ENCODE data around the gene NEMP1.
A peak's percentile ranks its signal among the peaks of the same experiment; 100 is the strongest.
"Not testable (repeated sequence)": the region's sequence is repeated elsewhere in the genome, so short reads cannot be mapped to it uniquely, and the experiment has no call there.

The NEMP1 gene

GRCh38 chr12:57091638-57092528 is 13.3 kb upstream of the NEMP1 start:
- no peak for DNase-seq (ENCODE audit: low read depth)

- no peak for DNase-seq (ENCODE audit: low read depth)
Observed at GRCh38 chr12:57090924-57091637, 12.5 kb upstream of the NEMP1 start.

DNA sequence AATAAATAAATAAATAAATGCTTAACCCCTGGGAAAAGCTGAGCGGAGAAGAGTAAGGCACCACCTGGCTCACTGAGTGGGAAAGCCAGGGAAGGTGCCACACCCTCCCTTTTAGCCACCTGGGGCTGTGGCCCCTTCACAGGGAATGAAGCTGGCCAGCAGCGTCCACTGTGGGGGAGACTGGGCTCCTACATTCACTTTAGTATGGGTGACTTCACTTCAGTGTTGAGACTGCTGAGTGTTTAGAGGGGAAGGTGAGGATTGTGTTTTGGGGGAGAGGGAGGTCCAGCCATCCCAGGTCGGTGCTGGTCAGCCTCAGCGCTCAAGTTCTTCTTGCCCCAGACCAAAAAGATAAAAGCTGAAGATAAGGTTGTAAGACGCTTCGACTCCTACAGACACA is 11.9 kb upstream of the NEMP1 start:
- no peak for DNase-seq (ENCODE audit: low read depth)

DNA sequence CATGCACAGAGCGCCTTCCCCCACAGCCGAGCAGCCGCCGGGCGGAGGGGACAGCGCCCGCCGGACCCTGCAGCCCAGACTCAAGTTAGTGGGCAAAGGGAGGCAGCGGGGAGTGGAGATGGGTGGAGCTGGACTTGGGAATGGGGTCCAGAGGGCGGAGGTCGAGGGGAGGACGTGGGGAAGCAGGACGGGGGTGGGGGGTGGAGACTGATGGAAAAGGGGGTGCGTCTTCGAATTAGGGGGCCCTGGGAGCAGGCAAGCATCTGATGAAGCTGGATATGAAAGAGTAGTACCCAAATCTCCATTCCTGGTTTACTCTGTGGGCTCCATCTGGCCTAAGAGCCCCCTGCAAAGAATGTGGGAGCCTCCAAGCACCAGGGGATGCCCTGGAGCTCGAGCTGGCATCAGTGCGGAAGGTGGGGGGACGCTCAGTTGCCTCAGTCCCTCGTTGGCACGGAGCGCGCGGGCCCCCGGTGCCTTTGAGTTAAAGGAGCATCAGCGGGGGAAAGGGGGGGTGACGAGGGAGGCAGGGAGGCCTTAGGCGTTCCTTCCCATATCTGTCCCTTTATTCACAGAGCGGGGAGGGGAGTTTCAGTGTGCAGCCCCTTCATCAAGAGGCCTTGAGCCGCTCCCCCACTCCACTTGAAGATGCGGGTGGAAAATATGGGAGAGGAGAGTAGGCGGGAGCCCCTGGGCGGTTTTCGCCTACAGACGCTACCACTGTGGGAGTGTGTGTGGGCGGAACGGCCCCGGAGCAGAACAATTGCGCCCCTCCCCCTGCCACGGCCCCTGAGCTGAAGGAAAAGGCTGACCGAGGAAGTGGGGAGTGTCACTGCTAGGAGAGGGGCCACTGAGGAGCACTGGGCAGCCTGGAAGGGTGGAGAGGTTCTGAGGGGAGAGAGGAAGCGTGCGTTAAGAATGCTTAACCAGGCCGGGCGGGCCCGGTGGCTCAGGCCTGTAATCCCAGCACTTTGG is 11.0 kb upstream of the NEMP1 start:
- DNase-seq (ENCODE audit: low read depth) = no peak

DNA sequence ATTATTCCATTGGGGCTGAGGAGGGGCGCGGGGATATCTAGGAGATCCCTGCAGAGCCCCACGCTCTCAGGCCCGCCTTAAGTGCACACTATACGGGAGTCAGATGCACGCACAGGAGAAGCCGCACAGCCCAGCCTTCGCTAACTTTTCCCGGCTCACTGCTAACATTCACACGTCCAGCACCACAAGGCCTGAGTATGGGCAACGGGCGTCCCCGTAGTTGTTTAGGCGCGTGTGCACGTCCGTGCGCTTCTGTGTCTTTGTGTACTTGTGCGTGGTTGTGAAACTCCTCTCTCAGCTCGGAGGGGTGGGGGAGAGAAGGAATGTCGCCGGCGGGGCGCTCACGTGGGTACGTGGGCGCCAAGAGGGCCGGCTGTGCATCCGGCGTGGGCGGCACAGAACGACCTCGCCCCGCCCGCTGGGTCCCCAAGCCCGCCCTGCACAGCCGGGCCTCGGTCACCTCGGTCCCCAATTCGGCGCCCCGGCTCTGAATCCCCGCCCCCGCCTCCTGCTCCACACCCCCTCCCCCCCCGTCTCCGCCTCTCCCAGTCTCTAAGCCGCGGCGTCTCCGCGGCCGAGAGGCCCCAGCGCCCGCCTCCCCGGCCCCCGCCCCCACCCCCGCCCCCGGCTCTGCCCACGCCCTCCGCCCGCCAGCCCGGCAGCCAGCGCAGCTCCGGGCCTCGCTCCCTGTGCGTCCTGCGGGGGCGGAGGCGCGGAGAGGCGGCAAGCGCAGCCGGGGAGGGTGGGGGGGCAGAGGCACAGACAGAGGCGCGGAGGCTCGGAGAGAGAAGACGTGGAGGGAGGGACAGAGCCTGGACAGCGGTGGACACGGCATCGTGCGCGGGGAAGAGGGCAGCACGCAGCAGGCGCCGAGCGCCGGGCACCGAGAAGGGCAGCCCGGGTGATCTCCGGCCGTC is 10.0 kb upstream of the NEMP1 start, which contains the start of gene NAB2:
TSS of gene NAB2 (plus strand) at position 761 of the 917 bp plus-strand sequence. CDS start 158 bp downstream, outside the sequence.
- peak; percentile 91 for DNase-seq (ENCODE audit: low read depth)

DNA sequence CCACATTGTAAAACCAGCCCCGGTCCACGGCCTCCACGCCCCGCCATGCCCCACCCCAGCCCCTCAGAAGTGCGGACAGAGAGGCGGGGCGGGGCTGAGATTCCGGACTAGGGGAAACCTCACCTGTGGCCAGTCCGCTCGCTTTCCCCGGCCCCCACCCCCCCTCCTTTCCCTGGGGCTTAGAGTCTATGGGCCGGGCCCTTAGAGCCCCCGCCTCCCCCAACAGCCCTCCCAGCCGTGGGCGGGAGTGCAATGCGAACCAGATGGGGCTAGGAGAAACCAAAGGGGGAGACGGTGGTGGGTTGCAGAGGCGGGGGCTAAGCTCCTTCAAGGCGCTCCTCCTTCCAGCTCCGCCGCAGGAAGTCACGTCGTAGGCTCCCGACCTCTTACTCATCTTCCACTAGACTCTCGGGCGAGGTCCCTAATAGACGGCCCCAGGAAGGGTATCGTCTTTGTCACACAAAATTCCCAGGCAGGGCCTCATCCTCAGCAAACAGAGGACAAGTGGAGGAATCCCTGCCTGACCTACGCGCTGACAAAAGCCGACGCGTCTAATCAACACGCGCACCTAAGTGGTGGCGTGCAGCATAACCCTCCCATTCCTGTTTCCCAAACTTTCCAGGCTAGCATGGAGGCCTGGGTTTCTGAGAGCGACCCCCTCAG is 9.2 kb upstream of the NEMP1 start:
- peak; percentile 94 for DNase-seq (ENCODE audit: low read depth)

DNA sequence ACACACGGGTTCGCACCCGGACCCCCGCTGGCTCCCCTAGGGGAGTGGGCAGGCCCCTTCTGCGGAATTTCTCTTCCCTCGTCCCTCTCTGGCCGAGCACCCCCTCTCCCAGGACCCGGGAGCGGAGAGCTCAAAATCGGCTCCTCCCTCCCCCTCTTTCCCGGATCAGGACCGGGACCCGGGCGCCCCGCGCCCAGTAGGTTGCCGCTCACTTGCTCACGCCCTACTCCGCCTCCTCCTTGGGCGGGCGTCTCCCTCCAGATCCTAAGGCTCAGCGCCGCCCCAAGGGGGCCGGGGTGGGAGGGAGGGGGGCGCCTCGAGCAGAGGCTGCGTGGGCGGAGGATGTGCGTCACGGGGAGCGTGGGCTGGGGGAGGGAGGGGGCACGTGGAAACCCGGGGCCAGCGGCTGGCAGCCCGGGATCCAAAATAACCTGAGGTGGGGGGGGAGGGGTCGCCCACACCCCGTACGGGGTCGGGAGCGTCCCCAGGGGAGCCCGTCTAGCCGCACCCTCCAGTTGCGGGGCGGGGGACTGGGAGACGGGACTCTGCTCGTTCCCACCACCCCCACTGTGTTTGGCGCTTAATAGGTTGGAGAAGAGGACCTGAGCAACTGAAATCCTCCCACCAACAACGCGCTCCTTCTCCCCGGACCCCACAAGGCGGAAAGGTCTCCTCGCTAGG is 8.6 kb upstream of the NEMP1 start:
- peak; percentile 86 for DNase-seq (ENCODE audit: low read depth)

DNA sequence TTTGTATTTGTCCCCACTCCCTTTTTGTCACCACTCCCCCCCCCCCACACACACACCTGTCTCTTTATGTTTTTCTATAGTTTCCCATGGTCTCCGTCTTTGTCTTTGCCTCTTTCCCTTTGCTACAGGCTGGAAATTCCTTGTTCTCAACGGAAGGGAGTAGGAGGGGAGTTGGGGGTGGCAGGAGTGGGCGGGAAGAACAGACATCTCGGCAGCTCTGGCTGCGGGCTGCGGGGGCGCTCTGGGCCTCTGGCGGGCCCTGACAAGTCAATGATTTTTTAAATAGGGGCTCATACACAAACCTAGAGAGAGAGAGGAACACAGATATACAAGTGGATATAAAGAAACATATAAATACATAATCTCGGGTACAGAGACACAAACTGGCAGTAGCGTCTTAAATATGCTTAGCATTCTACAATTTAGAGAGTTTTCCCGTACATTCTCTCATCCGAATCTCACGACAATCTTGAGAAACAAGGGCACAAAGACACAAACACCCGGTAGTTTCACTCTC is 8.0 kb upstream of the NEMP1 start:
- DNase-seq (ENCODE audit: low read depth) = peak; percentile 47

DNA sequence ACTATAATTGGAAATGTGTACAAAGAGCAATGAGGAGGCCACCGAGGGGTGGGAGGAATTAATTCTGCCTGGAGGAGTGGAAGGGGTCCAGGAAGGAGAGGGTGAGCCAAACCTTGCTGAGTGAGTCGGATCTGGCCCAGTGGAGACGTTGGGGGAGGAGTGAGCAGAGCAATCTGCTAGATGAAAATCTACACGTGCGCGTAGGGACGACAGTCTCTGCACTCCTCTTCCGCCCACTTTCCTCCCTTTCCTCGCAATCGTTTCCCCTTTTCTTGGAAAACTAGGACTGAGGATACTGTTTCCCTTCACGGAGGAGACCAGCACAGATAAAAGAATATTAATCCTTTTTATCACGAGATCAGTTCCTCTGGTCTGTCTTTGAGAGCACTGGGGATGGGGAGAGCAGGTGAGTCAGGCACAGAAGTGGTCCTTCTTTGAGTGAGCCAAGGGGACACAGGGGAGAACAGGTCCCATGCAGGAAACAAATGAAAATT is 7.5 kb upstream of the NEMP1 start:
- DNase-seq (ENCODE audit: low read depth) = peak; percentile 42

DNA sequence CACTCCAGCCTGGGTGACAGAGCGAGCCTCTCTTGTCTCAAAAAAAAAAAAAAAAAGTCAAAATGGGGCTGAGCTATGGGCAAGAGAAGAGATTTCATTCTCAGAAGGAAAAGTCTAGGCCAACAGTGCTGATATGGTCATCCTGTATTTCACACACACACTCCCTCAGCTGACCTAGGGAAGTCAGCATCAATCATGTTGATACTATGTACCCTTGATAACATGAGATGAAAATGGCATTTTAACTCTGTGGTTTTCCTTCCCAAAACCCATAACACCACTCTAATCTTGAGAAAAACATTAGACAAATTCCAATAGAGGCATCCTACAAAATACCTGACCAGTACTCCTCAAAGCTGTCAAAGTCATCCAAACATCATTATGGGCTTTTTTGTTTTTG is 2.3 kb upstream of the NEMP1 start:
- no peak for DNase-seq (ENCODE audit: low read depth)

GRCh38 chr12:57079821-57080220 is 1.2 kb upstream of the NEMP1 start:
- DNase-seq (ENCODE audit: low read depth) = no peak

DNA sequence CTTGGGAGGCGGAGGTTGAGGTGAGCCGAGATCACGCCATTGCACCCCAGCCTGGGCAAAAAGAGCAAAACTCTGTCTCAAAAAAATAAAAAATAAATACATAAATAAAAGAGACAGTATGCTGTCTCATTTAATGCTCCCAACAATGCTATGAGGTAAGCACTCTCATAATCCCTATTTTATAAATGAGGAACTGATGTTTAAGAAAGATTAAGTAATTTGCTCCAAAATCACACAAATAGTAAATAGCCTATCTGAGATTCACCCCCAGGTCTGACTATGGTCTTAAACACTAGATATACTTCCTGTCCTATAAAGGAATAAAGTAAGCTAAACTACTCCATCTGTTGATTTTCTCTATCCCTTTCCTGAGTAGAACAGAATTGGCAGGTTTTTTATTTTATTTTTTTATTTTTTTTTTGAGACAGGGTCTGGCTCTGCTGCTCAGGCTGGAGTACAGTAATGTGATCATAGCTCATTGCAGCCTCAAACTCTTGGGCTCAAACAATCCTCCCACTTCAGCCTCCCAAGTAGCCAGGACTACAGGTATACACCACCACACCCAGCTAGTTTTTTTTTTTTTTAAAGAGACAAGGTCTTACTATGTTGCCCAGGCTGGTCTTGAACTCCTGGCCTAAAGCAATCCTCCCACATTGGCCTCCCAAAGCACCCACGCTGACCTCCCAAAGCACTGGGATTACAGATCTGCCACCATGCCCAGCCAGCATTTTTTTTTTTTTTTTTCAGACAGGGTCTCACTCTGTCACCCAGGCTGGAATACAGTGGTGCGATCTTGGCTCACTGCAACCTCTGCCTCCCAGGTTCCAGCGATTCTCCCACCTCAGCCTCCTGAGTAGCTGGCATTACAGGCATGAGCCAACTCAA is 4.8 kb downstream of the NEMP1 start:
- DNase-seq (ENCODE audit: low read depth) = not testable (repeated sequence)

DNA sequence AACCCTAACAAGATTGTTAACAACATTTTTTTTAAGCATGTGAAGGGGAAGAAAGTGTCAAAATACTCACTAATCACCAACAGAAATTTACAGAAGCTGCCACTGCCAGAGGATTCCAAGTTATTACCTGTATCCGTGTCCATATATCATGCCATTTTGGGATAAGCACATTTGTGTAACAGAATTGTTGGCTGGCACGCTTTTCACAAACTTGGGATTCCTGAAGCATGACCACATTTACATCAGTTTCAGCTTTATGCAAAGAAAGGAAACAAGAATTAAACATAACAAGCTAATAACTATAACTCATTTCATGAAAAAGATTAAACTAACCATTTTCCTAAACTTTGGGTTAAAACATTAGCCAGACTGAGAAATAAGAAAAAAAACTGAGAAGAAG is 5.9 kb downstream of the NEMP1 start:
- DNase-seq (ENCODE audit: low read depth) = no peak

DNA sequence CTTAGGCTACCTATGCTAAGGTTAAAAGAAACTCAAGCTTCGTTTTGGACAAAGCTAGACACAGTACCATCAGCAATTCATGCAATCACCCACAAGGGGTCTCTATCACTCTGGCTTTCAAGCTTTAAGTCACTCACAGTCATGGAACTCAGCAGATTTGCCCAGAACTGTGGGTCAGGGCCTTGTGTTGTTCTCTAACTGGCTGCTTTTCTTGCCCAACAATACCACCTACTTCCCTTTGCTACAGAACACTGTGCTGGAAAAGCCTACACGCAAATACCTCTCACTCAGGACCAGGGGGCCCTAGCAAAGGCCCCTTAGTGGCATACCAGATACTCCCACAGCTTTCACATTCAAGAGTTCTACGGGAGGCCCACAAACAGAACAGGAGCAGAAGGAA is 9.1 kb downstream of the NEMP1 start:
- DNase-seq (ENCODE audit: low read depth) = peak; percentile 81

DNA sequence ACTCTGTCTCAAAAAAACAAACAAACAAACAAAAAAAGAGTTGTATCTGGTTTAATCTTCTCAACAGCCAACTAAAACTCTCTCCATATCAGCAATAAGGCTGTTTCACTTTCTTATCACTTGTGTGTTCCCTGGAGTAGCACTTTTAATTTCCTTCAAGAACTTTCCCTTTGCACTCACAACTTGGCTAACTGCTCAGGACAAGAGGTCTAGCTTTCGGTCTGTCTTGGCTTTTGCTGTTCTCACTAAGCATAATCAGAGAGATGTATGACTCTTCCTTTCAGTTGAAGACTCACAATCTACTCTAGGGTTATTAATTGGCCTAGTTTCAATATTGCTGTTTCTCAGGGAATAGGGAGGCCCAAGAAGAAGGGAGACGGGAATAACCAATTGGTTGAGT is 12.3 kb downstream of the NEMP1 start:
- no peak for DNase-seq (ENCODE audit: low read depth)

DNA sequence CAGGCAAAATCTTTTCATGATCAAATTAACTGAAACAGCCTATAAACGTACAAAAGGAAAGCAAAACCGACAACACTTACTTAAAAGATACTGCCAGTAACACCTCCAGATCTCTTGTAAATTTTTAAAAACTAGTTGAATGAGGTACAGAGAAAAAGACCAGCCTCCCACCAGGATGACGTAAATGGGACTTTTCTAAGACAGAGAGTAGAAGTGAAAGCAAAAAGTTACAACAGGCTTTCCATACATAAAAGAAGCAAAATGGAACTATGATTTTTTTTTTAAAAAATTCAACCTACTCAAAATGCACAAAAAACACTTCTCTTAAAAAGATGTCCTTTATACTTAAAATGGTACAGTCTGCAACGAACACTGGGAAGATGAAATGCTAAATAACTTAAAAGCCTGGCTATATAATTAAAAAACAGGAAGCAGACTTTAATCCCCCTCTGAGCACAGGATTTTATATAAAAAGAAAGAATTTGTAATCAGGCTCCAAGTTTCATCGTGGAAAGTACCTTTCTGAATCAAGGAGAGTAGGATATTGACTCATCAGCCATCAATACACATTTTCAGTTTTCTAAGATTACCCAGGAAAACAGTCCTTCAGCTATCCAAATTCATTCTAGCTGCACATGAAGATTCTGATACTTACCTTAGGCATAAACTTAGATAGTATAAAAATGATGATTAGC is 14.5 kb downstream of the NEMP1 start:
- DNase-seq (ENCODE audit: low read depth) = no peak

DNA sequence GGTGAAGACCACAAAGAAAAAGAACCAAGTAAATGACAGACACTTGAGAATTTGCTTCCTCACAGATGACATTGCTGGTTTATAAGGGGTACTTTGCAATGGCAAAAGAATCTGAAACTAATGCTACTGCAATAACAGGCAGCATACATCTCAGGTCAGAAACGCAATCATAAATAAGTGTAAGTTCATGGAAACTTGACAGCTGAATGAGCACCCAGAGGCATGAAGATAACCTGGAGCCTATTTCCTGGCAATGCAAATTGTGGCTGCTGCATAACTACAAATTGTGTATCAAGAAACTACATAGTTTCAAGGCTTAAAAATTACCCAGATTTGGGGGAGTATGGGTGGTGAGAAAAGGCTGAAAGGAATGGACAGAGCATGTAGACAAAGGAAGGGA is 20.1 kb downstream of the NEMP1 start:
- no peak for DNase-seq (ENCODE audit: low read depth)
